Kidney (tissue), 14 donors: Measurements from ENCODE around the gene PLEKHA6. TPM values are rescaled to one million over a fixed set of nuclear protein-coding genes. Genes with fewer than 3 reads are reported as not detected.

ENCODE experiments used
- DNase-seq, 5 donors: peaks; one replicate each; pipeline ENCODE4 v3.0.0-alpha.2; 2013 to 2020
- FAIRE-seq: peaks from 2 replicates; lab custom pipeline; 2012; peaks lifted over from hg19 to GRCh38; lab: Jason Lieb, UNC
- H3K27ac ChIP-seq, 2 donors: one replicate each; pipeline ENCODE4 v1.7.0; 2013; ENCODE audit warnings: low read depth in 2 of 2, low read length in 2 of 2, inconsistent platforms in 1 of 2
- H3K27me3 ChIP-seq: one replicate; pipeline ENCODE4 v1.7.1; 2013; ENCODE audit warnings: low read length, inconsistent platforms; ENCODE audit not compliant: control insufficient read depth, insufficient read depth
- H3K36me3 ChIP-seq, 3 donors: one replicate each; pipeline versions ENCODE4 v1.7.0 to v1.7.1; 2013; ENCODE audit warnings: low read length in 3 of 3, control low read depth in 1 of 3, inconsistent platforms in 1 of 3; ENCODE audit not compliant: insufficient read depth in 3 of 3, control insufficient read depth in 2 of 3
- H3K4me1 ChIP-seq, 3 donors: one replicate each; pipeline versions ENCODE4 v1.7.0 to v1.7.1; 2013; ENCODE audit warnings: low read length in 3 of 3, inconsistent platforms in 1 of 3, low read depth in 1 of 3; ENCODE audit not compliant: control insufficient read depth in 2 of 3, insufficient read depth in 2 of 3
- H3K4me3 ChIP-seq, 3 donors: one replicate each; pipeline versions ENCODE4 v1.7.0 to v1.8.1; 2013; ENCODE audit warnings: low read length in 3 of 3, control low read depth in 1 of 3, inconsistent platforms in 1 of 3
- H3K9ac ChIP-seq, 3 donors: one replicate each; pipeline versions ENCODE4 v1.7.0 to v1.7.1; 2013; ENCODE audit warnings: low read length in 3 of 3, control low read depth in 1 of 3, inconsistent platforms in 1 of 3
- H3K9me3 ChIP-seq, 3 donors: one replicate each; pipeline versions ENCODE4 v1.7.0 to v1.7.1; 2013; ENCODE audit warnings: low read length in 3 of 3, control low read depth in 1 of 3, inconsistent platforms in 1 of 3; ENCODE audit not compliant: control insufficient read depth in 2 of 3, insufficient read depth in 1 of 3
- CTCF ChIP-seq: IDR thresholded peaks from 3 replicates; pipeline ENCODE4 v1.5.1; 2012; ENCODE audit warnings: mild to moderate bottlenecking, moderate library complexity, borderline replicate concordance; ENCODE audit not compliant: insufficient read depth; ENCODE audit errors: extremely low read depth
- intact Hi-C: fragments of 100-400 bp; cut with DNase I; formaldehyde crosslinking; loops from one replicate; pipeline ENCODE4 v1.11.1; 2022
- polyA plus RNA-seq: library from polyadenylated mRNA; stranded (reverse); fragments of 350-450 nt; fragmentation: Illumina TruSeq; extraction: RNeasy Lipid Tissue Mini Kit (QIAGEN cat#74804); gene quantifications from one replicate; pipeline ENCODE4 v1.2.3, GENCODE V29; 2014; ENCODE audit warnings: low read depth, low replicate concordance; ENCODE audit not compliant: insufficient read depth
- total RNA-seq: library from RNA; stranded (reverse); fragmentation: NEBNext Ultra II Directional; extraction: Animal tissue kit (Norgen Biotek cat#: 25700); gene quantifications from one replicate; pipeline ENCODE4 v1.2.1, GENCODE V29; 2021
- donor health status: control.
- donor health status: control.
- donor health status: control.
- donor health status: control.
- donor health status: control.
- donor health status: DM: yes; HTN: yes; CAD: no.
- donor health status: Normal renal cell carcinoma (clear cell type).

Gene PLEKHA6
- total and polyA plus RNA-seq, 2 donors from 2014 or later, result 17.5 to 65.1 TPM

GRCh38 chr1:204343802-204344201 lies 15.9 kb downstream of the PLEKHA6 start:
- Histone ChIP-seq H3K9ac (no peak overlapping the region), H3K27me3 (no peaks in the 10 kb centered on the region), H3K4me1 (peaks cover 14 to 36% (median 25%) of the 10 kb centered on the region in 3 donors), H3K4me3 (no peak overlapping the region), H3K9me3 (no peaks in the 10 kb centered on the region), H3K27ac (no peak overlapping the region), H3K36me3 (no peaks in the 10 kb centered on the region)
- DNase-seq (no peak), FAIRE-seq (no peak)
- intact Hi-C loops, result no loop called here
- no peak for TF ChIP-seq CTCF

GRCh38 chr1:204343247-204343646 lies 16.5 kb downstream of the PLEKHA6 start:
- Histone ChIP-seq H3K4me1 (peaks cover 14 to 30% (median 21%) of the 10 kb centered on the region in 3 donors), H3K9me3 (no peaks in the 10 kb centered on the region), H3K4me3 (no peak overlapping the region), H3K27ac (no peak overlapping the region), H3K9ac (no peak overlapping the region), H3K36me3 (no peaks in the 10 kb centered on the region), H3K27me3 (no peaks in the 10 kb centered on the region)
- TF ChIP-seq CTCF, result no peak
- FAIRE-seq (no peak), DNase-seq (no peak)
- intact Hi-C loops, result no loop called here

GRCh38 chr1:204342310-204342709 lies 17.4 kb downstream of the PLEKHA6 start:
- no peaks in the 10 kb centered on the region for H3K27me3 ChIP-seq
- no peak for FAIRE-seq
- H3K27ac ChIP-seq, result no peak overlapping the region
- H3K4me3 ChIP-seq, result no peak overlapping the region
- DNase-seq, result no peak
- no peak for TF ChIP-seq CTCF
- no peak overlapping the region for H3K9ac ChIP-seq
- peaks cover 12 to 26% (median 14%) of the 10 kb centered on the region in 3 donors for H3K4me1 ChIP-seq
- intact Hi-C loops, result no loop called here
- H3K36me3 ChIP-seq, result no peaks in the 10 kb centered on the region
- no peaks in the 10 kb centered on the region for H3K9me3 ChIP-seq

- H3K36me3 ChIP-seq, result no peaks in the 10 kb centered on the region
- FAIRE-seq, result no peak
- H3K4me1 ChIP-seq, result peaks cover 18 to 25% (median 18%) of the 10 kb centered on the region in 3 donors
- no peak for DNase-seq
- H3K27me3 ChIP-seq, result no peaks in the 10 kb centered on the region
- no peak overlapping the region for H3K9ac ChIP-seq
- intact Hi-C loops, result no loop called here
- TF ChIP-seq CTCF, result no peak
- no peak overlapping the region for H3K27ac ChIP-seq
- H3K9me3 ChIP-seq, result no peaks in the 10 kb centered on the region
- H3K4me3 ChIP-seq, result no peak overlapping the region
These were observed 18.3 kb downstream of the PLEKHA6 start for GRCh38 chr1:204341380-204341779.
